Endothelial cell of umbilical vein (primary cell): ENCODE data around the gene KRTAP3-2. TPM values are rescaled to one million over a fixed set of nuclear protein-coding genes. Genes with fewer than 3 reads are reported as not detected.

Experiments used
- BruUV-seq: library from RNA; stranded (reverse); fragments of 400-500 nt; replicated peaks from 2 replicates; lab custom pipeline; 2021; lab: Mats Ljungman, UMichigan
- CTCF ChIA-PET: fragments of 300-600, 350-600 bp; sonication (Branson Sonifier 250); formaldehyde crosslinking; loops from one replicate; lab custom pipeline; 2021; ENCODE audit warnings: antibody characterized with exemption, inconsistent platforms; lab: Charles Lee
- POLR2A ChIA-PET: fragments of 300-600, 350-600 bp; sonication (Branson Sonifier 250); formaldehyde crosslinking; loops from one replicate; lab custom pipeline; 2021; ENCODE audit warnings: antibody characterized with exemption, inconsistent platforms; lab: Charles Lee
- DNase-seq: peaks from one replicate; pipeline ENCODE4 v3.0.0-alpha.2; 2011; ENCODE audit warnings: low read depth, low spot score
- FAIRE-seq: peaks from 2 replicates; lab custom pipeline; 2011; peaks lifted over from hg19 to GRCh38; lab: Jason Lieb, UNC
- H2AFZ ChIP-seq: 2 replicates; pipeline ENCODE4 v1.6.0; 2012; ENCODE audit warnings: low read depth, low read length, control low read depth, inconsistent platforms
- H3K27ac ChIP-seq: 2 replicates; pipeline ENCODE4 v1.5.1; 2011; ENCODE audit warnings: low read depth, mild to moderate bottlenecking, control low read depth, low read length, moderate library complexity; ENCODE audit not compliant: insufficient read depth
- H3K27me3 ChIP-seq, 2 experiments: 2 replicates each; pipeline versions ENCODE4 v1.6.0 to v1.6.1; 2011; ENCODE audit warnings: low read length in 2 of 2, mixed read lengths in 1 of 2; ENCODE audit not compliant: control insufficient read depth in 2 of 2, insufficient read depth in 2 of 2
- H3K36me3 ChIP-seq, 2 experiments: 2 replicates in 1 of 2; 3 replicates in 1 of 2; pipeline ENCODE4 v1.5.1; 2011; ENCODE audit warnings: low read length in 2 of 2, mild to moderate bottlenecking in 1 of 2, moderate library complexity in 1 of 2; ENCODE audit not compliant: control insufficient read depth in 2 of 2, insufficient read depth in 2 of 2; ENCODE audit errors: extremely low read depth in 1 of 2
- H3K4me1 ChIP-seq: 3 replicates; pipeline ENCODE4 v1.5.1; 2011; ENCODE audit warnings: mild to moderate bottlenecking, low read length; ENCODE audit not compliant: control insufficient read depth, insufficient read depth; ENCODE audit errors: extremely low read depth
- H3K4me2 ChIP-seq: 2 replicates; pipeline ENCODE4 v1.6.1; 2011; ENCODE audit warnings: low read length, control low read depth, mixed read lengths; ENCODE audit not compliant: insufficient read depth
- H3K4me3 ChIP-seq, 3 experiments: fragments of 200-600 bp in 1 of 3; sonication (generic), shearing (Covaris generic) in 1 of 3; replicated peaks in 1 of 3; 2 replicates each; pipeline ENCODE4 v1.5.1; 2011 to 2016; ENCODE audit warnings: control low read depth in 3 of 3, low read length in 3 of 3, mild to moderate bottlenecking in 2 of 3, inconsistent platforms in 1 of 3, low read depth in 1 of 3, moderate library complexity in 1 of 3; ENCODE audit not compliant: insufficient read depth in 1 of 3
- H3K79me2 ChIP-seq: 2 replicates; pipeline ENCODE4 v1.6.0; 2012; ENCODE audit warnings: low read length, inconsistent platforms; ENCODE audit not compliant: control insufficient read depth, insufficient read depth
- H3K9ac ChIP-seq: replicated peaks from 2 replicates; pipeline ENCODE3; 2011; ENCODE audit warnings: low read length, control low read depth; ENCODE audit not compliant: insufficient read depth; ENCODE audit errors: extremely low read depth
- H3K9me1 ChIP-seq: replicated peaks from 3 replicates; pipeline ENCODE4 v1.6.0; 2011; ENCODE audit warnings: mild to moderate bottlenecking, low read length; ENCODE audit not compliant: control insufficient read depth, insufficient read depth; ENCODE audit errors: extremely low read depth
- H3K9me3 ChIP-seq: replicated peaks from 2 replicates; pipeline ENCODE4 v1.5.1; 2012; ENCODE audit warnings: low read length, inconsistent platforms; ENCODE audit not compliant: control insufficient read depth, insufficient read depth
- H4K20me1 ChIP-seq: replicated peaks from 2 replicates; pipeline ENCODE3; 2011; ENCODE audit warnings: mild to moderate bottlenecking, low read length; ENCODE audit not compliant: control insufficient read depth, insufficient read depth; ENCODE audit errors: extremely low read depth
- EZH2 ChIP-seq: IDR thresholded peaks from 2 replicates; pipeline ENCODE4 v1.6.1; 2012; ENCODE audit warnings: borderline replicate concordance, low read depth, mild to moderate bottlenecking, moderate library complexity, low read length, inconsistent platforms; ENCODE audit not compliant: severe bottlenecking
- FOS ChIP-seq: IDR thresholded peaks from 2 replicates; pipeline ENCODE4 v1.6.1; 2011; ENCODE audit warnings: mild to moderate bottlenecking, low read length, moderate library complexity, borderline replicate concordance; ENCODE audit not compliant: insufficient read depth
- GATA2 ChIP-seq: IDR thresholded peaks from 2 replicates; pipeline ENCODE4 v1.7.0; 2011; ENCODE audit warnings: low read depth, mild to moderate bottlenecking, moderate library complexity, mixed read lengths, low read length; ENCODE audit not compliant: insufficient read length, insufficient read depth
- JUN ChIP-seq: IDR thresholded peaks from 2 replicates; pipeline ENCODE4 v1.6.1; 2011; ENCODE audit warnings: borderline replicate concordance, low read depth; ENCODE audit not compliant: insufficient read length, insufficient read depth
- MYC ChIP-seq: IDR thresholded peaks from one replicate; pipeline ENCODE4 v1.6.1; 2011; ENCODE audit warnings: mild to moderate bottlenecking, low read depth, low read length
- POLR2A ChIP-seq: IDR thresholded peaks from 2 replicates; pipeline ENCODE4 v1.6.1; 2012; ENCODE audit warnings: low read depth, mild to moderate bottlenecking, control low read depth, low read length
- POLR2AphosphoS5 ChIP-seq: IDR thresholded peaks from 2 replicates; pipeline ENCODE4 v1.6.1; 2012; ENCODE audit warnings: low read depth, mild to moderate bottlenecking, control low read depth, low read length, moderate library complexity; ENCODE audit not compliant: insufficient read depth
- dilution Hi-C: fragments of 300-500 bp; cut with MboI; formaldehyde crosslinking; loops from one replicate; pipeline ENCODE4 v1.15.0; 2019; ENCODE audit warnings: low sequenced_read_pairs; ENCODE audit not compliant: extremely low pct_ligation_motif_present
- intact Hi-C: fragments of 100-400 bp; cut with micrococcal nuclease; formaldehyde crosslinking; loops from one replicate; pipeline ENCODE4 v1.10.0; 2022
- polyA plus RNA-seq, 4 experiments: library from polyadenylated mRNA; depleted of rRNA in 3 of 4; stranded (reverse) in 3 of 4; unstranded in 1 of 4; fragments of >200 nt; gene quantifications; 2 replicates each; pipeline versions ENCODE4 v1.2.1 to v1.2.3, GENCODE V29; 2011 to 2012; ENCODE audit warnings: missing spikeins in 1 of 4
- total RNA-seq: library from RNA; stranded (reverse); gene quantifications from 2 replicates; pipeline ENCODE4 v1.2.3, GENCODE V29; 2021
- TF ChIP-seq, protein P1 (sequence below), 2 donors: IDR thresholded peaks; 1 replicate in 1 of 2; 2 replicates in 1 of 2; pipeline ENCODE4 v1.5.1; 2011; ENCODE audit warnings: low read length in 2 of 2, mild to moderate bottlenecking in 2 of 2, moderate library complexity in 2 of 2, control low read depth in 1 of 2, inconsistent platforms in 1 of 2, low read depth in 1 of 2; ENCODE audit not compliant: insufficient read depth in 1 of 2; ENCODE audit errors: extremely low read depth in 1 of 2
- TF ChIP-seq, protein P2 (sequence below): IDR thresholded peaks from 2 replicates; pipeline ENCODE4 v1.6.1; 2011; ENCODE audit not compliant: insufficient read depth, insufficient read length

KRTAP3-2 gene
- total and polyA plus RNA-seq, 2 donors (not counting 3 experiments of a cell fraction or from before 2014, with no cell fraction given): not detected

DNA sequence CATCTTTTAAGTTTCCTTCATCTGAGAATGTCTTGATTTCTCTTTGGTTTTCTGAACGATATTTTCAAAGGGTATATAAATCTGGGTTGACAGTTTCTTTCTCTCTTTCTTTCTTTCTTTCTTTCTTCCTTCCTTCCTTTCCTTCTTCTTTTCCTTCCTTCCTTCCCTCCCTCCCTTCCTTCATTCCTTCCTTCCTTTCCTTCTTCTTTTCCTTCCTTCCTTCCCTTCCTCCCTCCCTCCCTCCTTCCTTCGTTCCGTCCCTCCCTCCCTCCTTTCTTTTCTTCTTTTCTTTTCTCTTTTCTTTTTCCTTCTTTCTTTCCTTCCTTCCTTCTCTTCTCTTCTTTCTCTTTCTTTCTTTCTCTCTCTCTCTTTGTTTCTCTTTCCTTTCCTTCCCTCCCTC is 25.3 kb downstream of the KRTAP3-2 start:
- Histone ChIP-seq H3K27me3 (peaks cover 0 to 3% of the 10 kb centered on the region in 2 experiments), H2AFZ (no peak overlapping the region), H3K36me3 (no peaks in the 10 kb centered on the region), H4K20me1 (no peaks in the 10 kb centered on the region), H3K4me1 (no peaks in the 10 kb centered on the region), H3K27ac (no peak overlapping the region), H3K9me3 (no peaks in the 10 kb centered on the region), H3K4me2 (no peak overlapping the region), H3K9me1 (no peaks in the 10 kb centered on the region), H3K9ac (no peak overlapping the region), H3K4me3 (no peak overlapping the region), H3K79me2 (no peaks in the 10 kb centered on the region)
- no peak for TF ChIP-seq MYC
- TF ChIP-seq POLR2A: no peak
- TF ChIP-seq, protein P1, sequence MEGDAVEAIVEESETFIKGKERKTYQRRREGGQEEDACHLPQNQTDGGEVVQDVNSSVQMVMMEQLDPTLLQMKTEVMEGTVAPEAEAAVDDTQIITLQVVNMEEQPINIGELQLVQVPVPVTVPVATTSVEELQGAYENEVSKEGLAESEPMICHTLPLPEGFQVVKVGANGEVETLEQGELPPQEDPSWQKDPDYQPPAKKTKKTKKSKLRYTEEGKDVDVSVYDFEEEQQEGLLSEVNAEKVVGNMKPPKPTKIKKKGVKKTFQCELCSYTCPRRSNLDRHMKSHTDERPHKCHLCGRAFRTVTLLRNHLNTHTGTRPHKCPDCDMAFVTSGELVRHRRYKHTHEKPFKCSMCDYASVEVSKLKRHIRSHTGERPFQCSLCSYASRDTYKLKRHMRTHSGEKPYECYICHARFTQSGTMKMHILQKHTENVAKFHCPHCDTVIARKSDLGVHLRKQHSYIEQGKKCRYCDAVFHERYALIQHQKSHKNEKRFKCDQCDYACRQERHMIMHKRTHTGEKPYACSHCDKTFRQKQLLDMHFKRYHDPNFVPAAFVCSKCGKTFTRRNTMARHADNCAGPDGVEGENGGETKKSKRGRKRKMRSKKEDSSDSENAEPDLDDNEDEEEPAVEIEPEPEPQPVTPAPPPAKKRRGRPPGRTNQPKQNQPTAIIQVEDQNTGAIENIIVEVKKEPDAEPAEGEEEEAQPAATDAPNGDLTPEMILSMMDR (IDR thresholded peaks at IDR 0.05; ENCODE audit: extremely low read depth in 1 of 2, insufficient read depth in 1 of 2, low read depth in 1 of 2, low read length in 2 of 2): no peak
- TF ChIP-seq, protein P2, sequence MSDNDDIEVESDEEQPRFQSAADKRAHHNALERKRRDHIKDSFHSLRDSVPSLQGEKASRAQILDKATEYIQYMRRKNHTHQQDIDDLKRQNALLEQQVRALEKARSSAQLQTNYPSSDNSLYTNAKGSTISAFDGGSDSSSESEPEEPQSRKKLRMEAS: no peak
- no peak for TF ChIP-seq JUN
- no peak for TF ChIP-seq GATA2
- TF ChIP-seq EZH2: no peak
- no peak for TF ChIP-seq POLR2AphosphoS5
- no peak for TF ChIP-seq FOS
- no peak for DNase-seq
- FAIRE-seq: no peak
- CTCF ChIA-PET: no interaction called here
- BruUV-seq: no TSS peak
- dilution Hi-C loops: no loop called here
- intact Hi-C loops: no loop called here
- POLR2A ChIA-PET: no interaction called here
